Prostate gland (tissue), 2 donors: ENCODE measurements around the gene ARCN1. TPM values are rescaled to one million over a fixed set of nuclear protein-coding genes. Genes with fewer than 3 reads are reported as not detected.

Experiments
- DNase-seq: peaks from one replicate; pipeline ENCODE4 v3.0.0-alpha.2; 2019; ENCODE audit warnings: low spot score
- H3K27ac ChIP-seq, 2 donors: fragments of 200-600 bp; sonication (generic); 2 replicates each; pipeline ENCODE4 v1.5.1; 2017 to 2019
- H3K27me3 ChIP-seq: fragments of 200-600 bp; sonication (generic); replicated peaks from 2 replicates; pipeline ENCODE4 v1.5.1; 2019; ENCODE audit not compliant: insufficient read depth
- H3K36me3 ChIP-seq, 2 donors: fragments of 200-600 bp; sonication (generic); 1 replicate in 1 of 2; 2 replicates in 1 of 2; pipeline versions ENCODE4 v1.5.1 to v1.8.1; 2017 to 2019
- H3K4me1 ChIP-seq: fragments of 200-600 bp; sonication (generic); replicated peaks from 2 replicates; pipeline ENCODE4 v1.5.1; 2019
- H3K4me3 ChIP-seq, 2 donors: fragments of 200-600 bp; sonication (generic); 2 replicates each; pipeline ENCODE4 v1.5.1; 2017 to 2019
- H3K9me3 ChIP-seq: fragments of 200-600 bp; sonication (generic); 2 replicates; pipeline ENCODE4 v1.5.1; 2017
- POLR2A ChIP-seq: fragments of 450-650 bp; IDR thresholded peaks from one replicate; pipeline ENCODE4 v1.6.1; 2016; ENCODE audit warnings: antibody characterized with exemption, mild to moderate bottlenecking
- POLR2AphosphoS5 ChIP-seq: sonication (generic); formaldehyde crosslinking; IDR thresholded peaks from one replicate; pipeline ENCODE4 v1.6.1; 2017; ENCODE audit warnings: antibody characterized with exemption
- WGBS: methylation state at CpG from one replicate; pipeline ENCODE4 v1.1.5; 2018; 5-methylcytosine and 5-hydroxymethylcytosine counted together
- intact Hi-C: fragments of 100-400 bp; cut with DNase I; formaldehyde crosslinking; loops from one replicate; pipeline ENCODE4 v1.14.2; 2022
- microRNA-seq: library from miRNA; unstranded; fragments of <30 nt; microRNA quantifications from one replicate; pipeline ENCODE4, GENCODE V29; 2016
- small RNA-seq, 2 donors: library from RNA; depleted of rRNA; stranded (forward); fragments of <200 nt; gene quantifications; one replicate each; pipeline ENCODE3, GENCODE V24; 2016
- total RNA-seq, 2 donors: library from RNA; depleted of rRNA; stranded (reverse); fragments of >200 nt; gene quantifications; one replicate each; pipeline ENCODE4 v1.1.0, GENCODE V29; 2016
- TF ChIP-seq, protein P1 (sequence below), 4 experiments: fragments of 200-600 bp in 2 of 4; fragments of 450-650 bp in 2 of 4; sonication (generic) in 2 of 4; IDR thresholded peaks; 1 replicate in 3 of 4; 2 replicates in 1 of 4; pipeline ENCODE4 v1.5.1; 2016 to 2019; ENCODE audit warnings: antibody characterized with exemption in 4 of 4, mild to moderate bottlenecking in 2 of 4, moderate library complexity in 2 of 4

ARCN1 gene
- total RNA-seq, 2 donors from 2014 or later: 108 to 132 TPM

DNA sequence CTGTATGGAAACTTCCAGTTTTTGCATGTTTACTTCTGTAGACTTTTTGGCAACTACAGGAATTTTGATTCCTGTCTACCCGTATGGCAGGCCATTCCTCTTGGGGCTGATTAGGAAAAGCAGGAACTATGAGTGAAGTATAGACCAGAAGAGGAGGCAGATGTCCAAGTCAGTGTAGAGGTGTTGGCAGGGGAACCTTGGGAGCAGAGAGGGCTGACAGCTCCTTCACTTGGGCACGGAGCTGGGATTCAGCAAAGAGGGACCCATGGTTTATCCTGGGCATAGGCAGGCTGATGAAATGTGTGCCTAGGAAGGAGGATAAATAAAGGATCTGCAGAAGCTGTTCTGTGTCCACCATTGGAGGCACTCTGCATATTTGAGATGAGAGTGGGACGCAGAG, 74.2 kb downstream of the ARCN1 start:
- WGBS: 53% methylated on average over 3 of the region's 3 CpGs
- Histone ChIP-seq H3K4me1 (no peaks in the 10 kb centered on the region), H3K4me3 (no peak overlapping the region), H3K9me3 (no peaks in the 10 kb centered on the region), H3K27ac (no peak overlapping the region), H3K36me3 (peaks cover 7 to 31% of the 10 kb centered on the region in 2 donors), H3K27me3 (no peaks in the 10 kb centered on the region)
- TF ChIP-seq, protein P1, sequence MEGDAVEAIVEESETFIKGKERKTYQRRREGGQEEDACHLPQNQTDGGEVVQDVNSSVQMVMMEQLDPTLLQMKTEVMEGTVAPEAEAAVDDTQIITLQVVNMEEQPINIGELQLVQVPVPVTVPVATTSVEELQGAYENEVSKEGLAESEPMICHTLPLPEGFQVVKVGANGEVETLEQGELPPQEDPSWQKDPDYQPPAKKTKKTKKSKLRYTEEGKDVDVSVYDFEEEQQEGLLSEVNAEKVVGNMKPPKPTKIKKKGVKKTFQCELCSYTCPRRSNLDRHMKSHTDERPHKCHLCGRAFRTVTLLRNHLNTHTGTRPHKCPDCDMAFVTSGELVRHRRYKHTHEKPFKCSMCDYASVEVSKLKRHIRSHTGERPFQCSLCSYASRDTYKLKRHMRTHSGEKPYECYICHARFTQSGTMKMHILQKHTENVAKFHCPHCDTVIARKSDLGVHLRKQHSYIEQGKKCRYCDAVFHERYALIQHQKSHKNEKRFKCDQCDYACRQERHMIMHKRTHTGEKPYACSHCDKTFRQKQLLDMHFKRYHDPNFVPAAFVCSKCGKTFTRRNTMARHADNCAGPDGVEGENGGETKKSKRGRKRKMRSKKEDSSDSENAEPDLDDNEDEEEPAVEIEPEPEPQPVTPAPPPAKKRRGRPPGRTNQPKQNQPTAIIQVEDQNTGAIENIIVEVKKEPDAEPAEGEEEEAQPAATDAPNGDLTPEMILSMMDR (IDR thresholded peaks at IDR 0.05): no peak
- TF ChIP-seq POLR2A: no peak
- no peak for TF ChIP-seq POLR2AphosphoS5
- no peak for DNase-seq
- intact Hi-C loops: no loop called here

DNA sequence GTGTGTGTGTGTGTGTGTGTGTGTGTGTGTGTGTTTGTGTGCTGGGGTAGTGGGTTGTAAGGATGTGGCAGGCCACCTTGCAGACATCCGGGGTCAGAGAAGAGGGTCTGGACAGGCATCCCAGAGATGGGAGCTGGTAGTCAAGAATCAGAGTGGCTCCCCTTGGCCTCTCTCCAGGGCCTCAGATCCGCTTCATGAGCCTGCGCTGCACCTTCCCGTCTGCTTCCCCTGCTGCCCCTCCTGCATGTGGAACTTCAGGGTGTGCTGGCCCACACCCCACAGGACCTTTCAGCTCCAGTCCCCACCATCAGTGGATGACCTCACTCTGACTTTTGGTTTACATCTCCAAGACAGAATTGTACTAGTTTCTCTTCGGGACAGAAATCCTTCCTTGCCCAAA, 76.1 kb downstream of the ARCN1 start:
- intact Hi-C loops: no loop called here
- no peak overlapping the region for H3K4me3 ChIP-seq
- no peaks in the 10 kb centered on the region for H3K27me3 ChIP-seq
- no peaks in the 10 kb centered on the region for H3K4me1 ChIP-seq
- no peak overlapping the region for H3K27ac ChIP-seq
- WGBS: 68% methylated on average over 5 of the region's 5 CpGs
- TF ChIP-seq POLR2A: no peak
- TF ChIP-seq, protein P1 (IDR thresholded peaks at IDR 0.05): no peak
- TF ChIP-seq POLR2AphosphoS5: no peak
- no peak for DNase-seq
- H3K36me3 ChIP-seq: peaks cover 7 to 31% of the 10 kb centered on the region in 2 donors
- no peaks in the 10 kb centered on the region for H3K9me3 ChIP-seq

DNA sequence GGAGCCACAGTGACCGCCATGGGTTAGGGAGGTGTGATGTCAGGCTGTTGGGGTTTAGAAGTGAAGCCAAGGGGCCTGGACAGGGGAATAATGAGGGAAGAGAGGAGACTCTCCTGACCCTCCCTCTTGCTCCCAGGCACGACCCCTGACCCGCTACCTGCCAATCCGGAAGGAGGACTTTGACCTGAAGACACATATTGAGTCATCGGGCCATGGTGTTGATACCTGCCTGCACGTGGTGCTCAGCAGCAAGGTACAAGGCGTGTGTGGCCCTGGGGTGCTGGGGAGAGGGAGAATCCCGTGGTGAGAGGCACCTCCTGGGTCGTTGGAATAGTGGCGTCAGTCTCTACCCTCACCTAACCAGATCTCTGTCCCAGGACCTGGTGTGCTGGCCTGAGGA, 77.7 kb downstream of the ARCN1 start:
- WGBS: 96% methylated on average over 10 of the region's 10 CpGs
- Histone ChIP-seq H3K4me3 (no peak overlapping the region), H3K27me3 (no peaks in the 10 kb centered on the region), H3K36me3 (peaks cover 0 to 21% of the 10 kb centered on the region in 2 donors), H3K27ac (no peak overlapping the region), H3K9me3 (no peaks in the 10 kb centered on the region), H3K4me1 (no peaks in the 10 kb centered on the region)
- TF ChIP-seq POLR2A (no peak), POLR2AphosphoS5 (no peak)
- TF ChIP-seq, protein P1 (IDR thresholded peaks at IDR 0.05): no peak
- DNase-seq: no peak
- intact Hi-C loops: no loop called here

DNA sequence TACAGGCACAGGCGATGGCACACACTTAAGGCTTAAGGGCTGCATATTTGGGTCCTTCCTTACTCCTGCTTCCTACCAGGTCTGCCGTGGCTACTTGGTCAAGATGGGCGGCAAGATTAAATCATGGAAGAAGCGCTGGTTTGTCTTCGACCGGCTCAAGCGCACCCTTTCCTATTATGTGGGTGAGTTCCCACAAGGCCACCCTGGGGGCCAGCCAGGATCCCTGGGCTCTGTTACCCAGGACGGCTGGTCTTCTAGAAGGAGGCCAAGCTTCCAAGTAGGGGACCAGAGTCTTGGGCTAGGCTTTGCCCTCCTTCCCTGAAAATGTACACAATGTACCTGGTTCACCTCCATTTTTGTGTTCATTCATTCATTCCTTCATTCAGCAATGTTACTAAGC, 78.2 kb downstream of the ARCN1 start:
- WGBS: 92% methylated on average over 8 of the region's 8 CpGs
- DNase-seq: no peak
- H3K4me1 ChIP-seq: no peaks in the 10 kb centered on the region
- intact Hi-C loops: no loop called here
- H3K36me3 ChIP-seq: peaks cover 0 to 17% of the 10 kb centered on the region in 2 donors
- TF ChIP-seq POLR2AphosphoS5 (no peak), POLR2A (no peak)
- TF ChIP-seq, protein P1 (IDR thresholded peaks at IDR 0.05): no peak
- H3K4me3 ChIP-seq: no peak overlapping the region
- H3K27ac ChIP-seq: no peak overlapping the region
- H3K27me3 ChIP-seq: no peaks in the 10 kb centered on the region
- H3K9me3 ChIP-seq: no peaks in the 10 kb centered on the region

DNA sequence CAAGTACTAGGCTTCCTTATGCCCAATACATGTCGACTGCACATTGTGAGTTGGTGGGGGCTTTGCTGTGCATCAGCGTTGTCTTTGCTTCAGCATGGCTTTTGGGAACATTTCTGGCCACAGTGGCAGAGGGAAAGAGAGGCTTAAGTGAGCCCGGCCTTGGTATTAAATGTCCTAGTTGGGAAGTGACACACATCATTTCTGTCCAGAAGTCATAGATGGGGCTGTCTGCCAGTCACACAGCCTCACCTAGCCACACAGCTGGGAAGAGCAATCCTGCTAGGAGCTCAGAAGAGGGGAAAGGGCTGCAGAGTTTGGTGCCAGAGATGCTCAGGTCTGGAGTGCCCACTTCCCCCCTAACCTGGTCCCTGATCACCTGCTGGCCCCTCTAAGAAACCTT, 79.6 kb downstream of the ARCN1 start:
- Histone ChIP-seq H3K27me3 (no peaks in the 10 kb centered on the region), H3K9me3 (no peaks in the 10 kb centered on the region), H3K27ac (no peak overlapping the region), H3K4me3 (no peak overlapping the region), H3K36me3 (peaks cover 0 to 12% of the 10 kb centered on the region in 2 donors), H3K4me1 (no peaks in the 10 kb centered on the region)
- 92% methylated on average over 3 of the region's 3 CpGs for WGBS
- intact Hi-C loops: no loop called here
- no peak for DNase-seq
- TF ChIP-seq POLR2A (no peak), POLR2AphosphoS5 (no peak)
- TF ChIP-seq, protein P1 (IDR thresholded peaks at IDR 0.05): no peak

Small RNA genes within 50 kb of the gene (microRNA-seq; reads per million reads assigned to microRNA genes)
- gene MIR6716: 0.92 reads per million, percentile 7 among the genes with 10 or more reads in this experiment

Small RNA genes within 50 kb of the gene (small RNA-seq; reads per million reads assigned to genes)
- 0 reads per million in 2 donors for gene RNU6-1157P

Other genes starting within 250 kb of the ARCN1 start
- 1 to 10 TPM in 1 of 2 donors, under 1 TPM in 1; 0.55 to 4.4 TPM for gene CD3D, start 229.7 kb upstream of the ARCN1 start, total RNA-seq
- 1 to 10 TPM; 1.2 to 1.7 TPM for gene CD3G, start 228.1 kb upstream of the ARCN1 start, total RNA-seq
- gene UBE4A, start 212.8 kb upstream of the ARCN1 start, total RNA-seq: 10 to 100 TPM; 50.2 to 57.9 TPM
- gene ATP5MG, start 170.8 kb upstream of the ARCN1 start, total RNA-seq: 10 to 100 TPM; 32.9 to 66.4 TPM
- 10 to 100 TPM; 82.6 to 89.0 TPM for gene KMT2A, start 135.9 kb upstream of the ARCN1 start, total RNA-seq
- gene TTC36, start 44.9 kb upstream of the ARCN1 start, total RNA-seq: 1 to 10 TPM; 3.1 to 7.7 TPM
- 10 to 100 TPM; 52.4 to 64.2 TPM for gene TMEM25, start 41.2 kb upstream of the ARCN1 start, total RNA-seq
- gene IFT46, start 6.5 kb upstream of the ARCN1 start, total RNA-seq: 10 to 100 TPM; 38.9 to 48.4 TPM
- 100 to 1,000 TPM in 1 of 2 donors, 10 to 100 TPM in 1; 74.5 to 113 TPM for gene PHLDB1, start 35.2 kb downstream of the ARCN1 start, total RNA-seq
- 1 to 10 TPM in 1 of 2 donors, not detected in 1; 2.4 TPM for gene TREH, start 107.2 kb downstream of the ARCN1 start, total RNA-seq
- gene DDX6, start 218.8 kb downstream of the ARCN1 start, total RNA-seq: 100 to 1,000 TPM; 122 to 127 TPM